GM23248 (cell line): ENCODE measurements around the gene SREK1. TPM values are rescaled to one million over a fixed set of nuclear protein-coding genes. Genes with fewer than 3 reads are reported as not detected.

Source experiments
- DNase-seq: peaks from one replicate; pipeline ENCODE4 v3.0.0-alpha.2; 2015
- H2AFZ ChIP-seq: fragments of 200-600 bp; sonication (generic); 2 replicates; pipeline ENCODE4 v1.6.1; 2016; ENCODE audit warnings: antibody characterized with exemption
- H3F3A ChIP-seq: fragments of 200-600 bp; sonication (generic); 2 replicates; pipeline ENCODE4 v1.6.1; 2016; ENCODE audit warnings: mild to moderate bottlenecking, antibody characterized with exemption, mixed run types; ENCODE audit not compliant: insufficient read depth
- H3K27ac ChIP-seq: fragments of 200-600 bp; sonication (generic); 2 replicates; pipeline ENCODE4 v1.5.1; 2016; ENCODE audit warnings: mild to moderate bottlenecking
- H3K27me3 ChIP-seq: fragments of 200-600 bp; sonication (generic); replicated peaks from 2 replicates; pipeline ENCODE4 v1.6.1; 2016; ENCODE audit warnings: mild to moderate bottlenecking; ENCODE audit not compliant: insufficient read depth
- H3K36me3 ChIP-seq: fragments of 200-600 bp; sonication (generic); 2 replicates; pipeline ENCODE4 v1.6.1; 2016; ENCODE audit warnings: low read depth, mild to moderate bottlenecking
- H3K4me1 ChIP-seq: fragments of 200-600 bp; sonication (generic); 2 replicates; pipeline ENCODE4 v1.6.1; 2016; ENCODE audit warnings: mild to moderate bottlenecking; ENCODE audit not compliant: insufficient read depth
- H3K4me2 ChIP-seq: fragments of 200-600 bp; sonication (generic); one replicate; pipeline ENCODE4 v1.6.1; 2016; ENCODE audit warnings: mild to moderate bottlenecking; ENCODE audit not compliant: unreplicated experiment
- H3K4me3 ChIP-seq: fragments of 200-600 bp; sonication (generic); 2 replicates; pipeline ENCODE4 v1.5.1; 2016; ENCODE audit warnings: mild to moderate bottlenecking
- H3K79me2 ChIP-seq: fragments of 200-600 bp; sonication (generic); 2 replicates; pipeline ENCODE4 v1.6.1; 2016; ENCODE audit warnings: mild to moderate bottlenecking; ENCODE audit not compliant: insufficient read depth
- H3K9ac ChIP-seq: fragments of 200-600 bp; sonication (generic); 2 replicates; pipeline ENCODE4 v1.6.1; 2016; ENCODE audit warnings: mild to moderate bottlenecking
- H3K9me2 ChIP-seq: fragments of 200-600 bp; sonication (generic); 2 replicates; pipeline ENCODE4 v1.6.1; 2016; ENCODE audit warnings: mixed run types, mild to moderate bottlenecking, moderate library complexity; ENCODE audit not compliant: insufficient read depth
- H3K9me3 ChIP-seq: fragments of 200-600 bp; sonication (generic); one replicate; pipeline ENCODE4 v1.6.1; 2017; ENCODE audit warnings: low read depth
- H4K20me1 ChIP-seq: fragments of 200-600 bp; sonication (generic); 2 replicates; pipeline ENCODE4 v1.6.0; 2016; ENCODE audit not compliant: insufficient read depth
- EZH2 ChIP-seq: fragments of 200-600 bp; sonication (generic); IDR thresholded peaks from 2 replicates; pipeline ENCODE4 v1.6.1; 2018; ENCODE audit warnings: antibody characterized with exemption, mild to moderate bottlenecking; ENCODE audit not compliant: insufficient read depth, poor library complexity, severe bottlenecking
- EZH2phosphoT487 ChIP-seq: fragments of 200-600 bp; sonication (generic); IDR thresholded peaks from 2 replicates; pipeline ENCODE4 v1.6.1; 2018; ENCODE audit warnings: antibody characterized with exemption, moderate library complexity, mild to moderate bottlenecking, low read depth; ENCODE audit not compliant: insufficient read depth
- WGBS, 2 experiments: methylation state at CpG; one replicate each; pipeline ENCODE4 v1.1.6; 2015 to 2017; ENCODE audit warnings: low lambda C conversion rate in 2 of 2, low coverage in 1 of 2; ENCODE audit errors: missing lambda C conversion rate in 2 of 2; 5-methylcytosine and 5-hydroxymethylcytosine counted together
- in situ Hi-C: fragments of 300-500 bp; cut with MboI; formaldehyde crosslinking; loops from 2 replicates; pipeline ENCODE4 v1.15.0; 2020
- polyA plus RNA-seq: library from polyadenylated mRNA; unstranded; fragments of >200 nt; fragmentation: Nextera tagmentation; extraction: Ambion mirVana; gene quantifications from 2 replicates; pipeline ENCODE4 v1.2.1, GENCODE V29; 2016
- total RNA-seq: library from RNA; depleted of rRNA; stranded (reverse); fragments of >200 nt; shearing (Covaris generic); gene quantifications from 2 replicates; pipeline ENCODE4 v1.2.3, GENCODE V29; 2014

The SREK1 gene
- total and polyA plus RNA-seq, 2 experiments from 2014 or later: 32.2 to 45.5 TPM

GRCh38 chr5:66164044-66164790, 20.1 kb downstream of the SREK1 start:
- Histone ChIP-seq H3K9me3 (no peaks in the 10 kb centered on the region), H3K4me2 (peak overlapping the region; percentile 53), H3K79me2 (peaks cover 76% of the 10 kb centered on the region), H3K9me2 (no peaks in the 10 kb centered on the region), H3K36me3 (peaks cover 78% of the 10 kb centered on the region), H3F3A (peaks cover 26% of the 10 kb centered on the region), H4K20me1 (no peaks in the 10 kb centered on the region), H3K4me1 (peaks cover 16% of the 10 kb centered on the region), H3K27me3 (no peaks in the 10 kb centered on the region), H2AFZ (no peak overlapping the region), H3K4me3 (no peak overlapping the region), H3K27ac (peak overlapping the region; percentile 59), H3K9ac (peak overlapping the region; percentile 37; the same call in 1 of the 2 replicates)
- TF ChIP-seq EZH2 (no peak), EZH2phosphoT487 (no peak)
- WGBS, 2 experiments: 32 to 37% methylated on average over 8 of the region's 8 CpGs
- in situ Hi-C loops: no loop called here
- peak; percentile 89 for DNase-seq

GRCh38 chr5:66168226-66168625, 24.1 kb downstream of the SREK1 start:
- Histone ChIP-seq H3K9me2 (no peaks in the 10 kb centered on the region), H3K79me2 (peaks cover 53% of the 10 kb centered on the region), H3K9ac (no peak overlapping the region), H3K4me2 (no peak overlapping the region), H3K4me1 (peaks cover 16% of the 10 kb centered on the region), H3K27ac (no peak overlapping the region), H3K9me3 (no peaks in the 10 kb centered on the region), H3K27me3 (no peaks in the 10 kb centered on the region), H3K36me3 (peaks cover 51% of the 10 kb centered on the region), H2AFZ (no peak overlapping the region), H3K4me3 (no peak overlapping the region), H3F3A (peaks cover 27% of the 10 kb centered on the region), H4K20me1 (no peaks in the 10 kb centered on the region)
- no peak for DNase-seq
- in situ Hi-C loops: no loop called here
- TF ChIP-seq EZH2: no peak
- TF ChIP-seq EZH2phosphoT487: no peak
- 95 to 98% methylated on average over 4 of the region's 4 CpGs for WGBS, 2 experiments

- H3K4me2 ChIP-seq: no peak overlapping the region
- H2AFZ ChIP-seq: no peak overlapping the region
- H3K9me2 ChIP-seq: no peaks in the 10 kb centered on the region
- no peaks in the 10 kb centered on the region for H3K27me3 ChIP-seq
- no peak for TF ChIP-seq EZH2
- TF ChIP-seq EZH2phosphoT487: no peak
- H3F3A ChIP-seq: peaks cover 17% of the 10 kb centered on the region
- peaks cover 44% of the 10 kb centered on the region for H3K36me3 ChIP-seq
- no peak overlapping the region for H3K9ac ChIP-seq
- 91% methylated on average over 4 of the region's 4 CpGs for WGBS, 2 experiments
- peaks cover 6% of the 10 kb centered on the region; the same call in 1 of the 2 replicates for H3K4me1 ChIP-seq
- in situ Hi-C loops: no loop called here
- H3K27ac ChIP-seq: no peak overlapping the region
- peaks cover 66% of the 10 kb centered on the region for H3K79me2 ChIP-seq
- no peaks in the 10 kb centered on the region for H4K20me1 ChIP-seq
- no peaks in the 10 kb centered on the region for H3K9me3 ChIP-seq
- no peak for DNase-seq
- H3K4me3 ChIP-seq: no peak overlapping the region
These were observed 25.4 kb downstream of the SREK1 start for GRCh38 chr5:66169534-66169933.

- H4K20me1 ChIP-seq: no peaks in the 10 kb centered on the region
- peaks cover 17% of the 10 kb centered on the region; the same call in 1 of the 2 replicates for H3F3A ChIP-seq
- no peaks in the 10 kb centered on the region for H3K27me3 ChIP-seq
- TF ChIP-seq EZH2phosphoT487 (no peak), EZH2 (no peak)
- no peak for DNase-seq
- H3K4me2 ChIP-seq: no peak overlapping the region
- H3K4me1 ChIP-seq: no peaks in the 10 kb centered on the region
- in situ Hi-C loops: no loop called here
- no peak overlapping the region for H3K4me3 ChIP-seq
- peaks cover 67% of the 10 kb centered on the region for H3K79me2 ChIP-seq
- peaks cover 49% of the 10 kb centered on the region for H3K36me3 ChIP-seq
- H3K9ac ChIP-seq: no peak overlapping the region
- 90 to 96% methylated on average over 10 of the region's 10 CpGs for WGBS, 2 experiments
- H3K9me2 ChIP-seq: no peaks in the 10 kb centered on the region
- H3K27ac ChIP-seq: no peak overlapping the region
- H2AFZ ChIP-seq: no peak overlapping the region
- no peaks in the 10 kb centered on the region for H3K9me3 ChIP-seq
These were observed 26.3 kb downstream of the SREK1 start for GRCh38 chr5:66170195-66170919.
